ENCODE results near the gene SCOC.

DNA sequence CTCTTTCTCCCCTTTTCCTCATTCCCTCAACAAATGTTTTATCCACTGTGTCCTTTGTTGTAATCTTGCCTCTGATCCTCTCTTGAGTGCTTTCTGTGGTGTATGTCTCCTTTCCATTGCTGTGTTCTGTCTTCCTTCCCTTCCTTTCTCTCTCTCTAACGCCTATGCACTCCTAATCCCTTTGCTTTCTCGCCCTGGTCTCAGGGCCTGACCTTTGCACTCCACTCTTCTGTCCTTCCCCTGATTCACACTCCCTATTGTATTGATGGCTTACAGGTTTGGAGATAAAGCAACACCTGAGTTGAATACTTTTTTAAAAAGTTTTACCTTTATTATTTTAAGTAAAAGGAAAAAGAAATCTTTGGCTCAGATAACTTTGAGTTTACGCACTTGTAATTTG lies 15.6 kb upstream of the SCOC start:
- TF ChIP-seq, protein P1, sequence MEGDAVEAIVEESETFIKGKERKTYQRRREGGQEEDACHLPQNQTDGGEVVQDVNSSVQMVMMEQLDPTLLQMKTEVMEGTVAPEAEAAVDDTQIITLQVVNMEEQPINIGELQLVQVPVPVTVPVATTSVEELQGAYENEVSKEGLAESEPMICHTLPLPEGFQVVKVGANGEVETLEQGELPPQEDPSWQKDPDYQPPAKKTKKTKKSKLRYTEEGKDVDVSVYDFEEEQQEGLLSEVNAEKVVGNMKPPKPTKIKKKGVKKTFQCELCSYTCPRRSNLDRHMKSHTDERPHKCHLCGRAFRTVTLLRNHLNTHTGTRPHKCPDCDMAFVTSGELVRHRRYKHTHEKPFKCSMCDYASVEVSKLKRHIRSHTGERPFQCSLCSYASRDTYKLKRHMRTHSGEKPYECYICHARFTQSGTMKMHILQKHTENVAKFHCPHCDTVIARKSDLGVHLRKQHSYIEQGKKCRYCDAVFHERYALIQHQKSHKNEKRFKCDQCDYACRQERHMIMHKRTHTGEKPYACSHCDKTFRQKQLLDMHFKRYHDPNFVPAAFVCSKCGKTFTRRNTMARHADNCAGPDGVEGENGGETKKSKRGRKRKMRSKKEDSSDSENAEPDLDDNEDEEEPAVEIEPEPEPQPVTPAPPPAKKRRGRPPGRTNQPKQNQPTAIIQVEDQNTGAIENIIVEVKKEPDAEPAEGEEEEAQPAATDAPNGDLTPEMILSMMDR (IDR thresholded peaks at IDR 0.05): no peak
- no peak for TF ChIP-seq POLR2A (IDR thresholded peaks at IDR 0.05)

Measured in uterus (tissue), 2 donors.